Measurements from ENCODE around the gene SRBD1. TPM values are rescaled to one million over a fixed set of nuclear protein-coding genes. Genes with fewer than 3 reads are reported as not detected.

The SRBD1 gene
- polyA plus RNA-seq, 2 of the 4 experiments (the other 2 are of a cell fraction), result 11.0 to 13.7 TPM

- TF ChIP-seq E2F6 (IDR thresholded peaks at IDR 0.05; ENCODE audit: borderline replicate concordance, low read depth), result no peak
- TF ChIP-seq RCOR1 (IDR thresholded peaks at IDR 0.05; ENCODE audit: low read depth, low read length), result no peak
- no peak for TF ChIP-seq HDAC2 (IDR thresholded peaks at IDR 0.05)
- TF ChIP-seq HOXA7 (CRISPR knock-in tag; IDR thresholded peaks at IDR 0.05), result no peak
- TF ChIP-seq FOXS1 (CRISPR knock-in tag; IDR thresholded peaks at IDR 0.05), result no peak
Measured at GRCh38 chr2:45545943-45546342, 65.1 kb downstream of the SRBD1 start (continued).

GRCh38 chr2:45543257-45543656 lies 67.8 kb downstream of the SRBD1 start:
- no peak overlapping the region for H3K4me3 ChIP-seq
- CTCF ChIA-PET, result interaction anchor here (1.1 kb wide), 1 partner anchor 49 kb away, joined by 3 read pairs; no protein-coding TSS in a partner anchor
- no peaks in the 10 kb centered on the region for H3K4me1 ChIP-seq
- no peak for DNase-seq (ENCODE audit: low read depth in 1 of 2, low spot score in 1 of 2)
- POLR2A ChIA-PET, result no interaction called here
- 0 out of 3 replicates have a peak, but pooled peaks cover 3% of the 10 kb centered on the region for H3K9me3 ChIP-seq
- H3K27ac ChIP-seq, result no peak overlapping the region
- FAIRE-seq, result peak; percentile 7
- ATAC-seq, result no peak
- TF ChIP-seq HMGXB4 (CRISPR knock-in tag; IDR thresholded peaks at IDR 0.05; ENCODE audit: borderline replicate concordance) (no peak), RAD21 (conservative IDR thresholded peaks at IDR 0.05 in 1 of 2, IDR thresholded peaks at IDR 0.05 in 1 of 2) (no peak), ATOH8 (CRISPR knock-in tag; IDR thresholded peaks at IDR 0.05; ENCODE audit: low read depth) (no peak), HOXA7 (CRISPR knock-in tag; IDR thresholded peaks at IDR 0.05) (no peak), GATA3 (IDR thresholded peaks at IDR 0.05; ENCODE audit: borderline replicate concordance) (no peak), E2F6 (IDR thresholded peaks at IDR 0.05; ENCODE audit: borderline replicate concordance, low read depth) (no peak), FOSL2 (IDR thresholded peaks at IDR 0.05) (no peak), FOSL2 (CRISPR knock-in tag; IDR thresholded peaks at IDR 0.05) (no peak), CBX2 (IDR thresholded peaks at IDR 0.05; ENCODE audit: borderline replicate concordance, low read depth) (no peak), MAX (IDR thresholded peaks at IDR 0.05) (no peak), RCOR1 (IDR thresholded peaks at IDR 0.05; ENCODE audit: low read depth, low read length) (no peak), ZNF302 (CRISPR knock-in tag; IDR thresholded peaks at IDR 0.05) (no peak), ESRRA (IDR thresholded peaks at IDR 0.05; ENCODE audit: borderline replicate concordance, low read length) (no peak)
- 93% methylated on average over 1 of the region's 1 CpG for WGBS (ENCODE audit: missing lambda C conversion rate)
- no peak overlapping the region for H3K4me2 ChIP-seq

GRCh38 chr2:45542013-45542412 lies 69.1 kb downstream of the SRBD1 start:
- 86% methylated on average over 6 of the region's 6 CpGs for WGBS (ENCODE audit: missing lambda C conversion rate)
- H3K9me3 ChIP-seq, result 0 out of 3 replicates have a peak, but pooled peaks cover 3% of the 10 kb centered on the region
- TF ChIP-seq MAX (IDR thresholded peaks at IDR 0.05), result no peak
- no peak for TF ChIP-seq POLR2A (IDR thresholded peaks at IDR 0.05; ENCODE audit: low read length)
- TF ChIP-seq KDM1A (IDR thresholded peaks at IDR 0.05; ENCODE audit: low read depth), result no peak
- no peak for ATAC-seq
- POLR2A ChIA-PET, result no interaction called here
- H3K27ac ChIP-seq, result no peak overlapping the region
- no peak overlapping the region for H3K4me2 ChIP-seq
- FAIRE-seq, result no peak
- H3K4me1 ChIP-seq, result no peaks in the 10 kb centered on the region
- CTCF ChIA-PET, result no interaction called here
- no peak overlapping the region for H3K4me3 ChIP-seq
- no peak for DNase-seq (ENCODE audit: low read depth in 1 of 2, low spot score in 1 of 2)

GRCh38 chr2:45541450-45541849 lies 69.6 kb downstream of the SRBD1 start:
- ATAC-seq (no peak), DNase-seq (ENCODE audit: low read depth in 1 of 2, low spot score in 1 of 2) (no peak), FAIRE-seq (no peak)
- Histone ChIP-seq H3K27ac (no peak overlapping the region), H3K4me2 (no peak overlapping the region), H3K9me3 (0 out of 3 replicates have a peak, but pooled peaks cover 3% of the 10 kb centered on the region), H3K4me1 (no peaks in the 10 kb centered on the region), H3K4me3 (no peak overlapping the region)
- ChIA-PET POLR2A (no interaction called here), CTCF (interaction anchor here (1.1 kb wide), 1 partner anchor 12 kb away, joined by 3 read pairs; no protein-coding TSS in a partner anchor)
- no peak for TF ChIP-seq ELK1 (IDR thresholded peaks at IDR 0.05; ENCODE audit: low read depth, low read length)
- TF ChIP-seq CHD4 (IDR thresholded peaks at IDR 0.05; ENCODE audit: borderline replicate concordance), result no peak
- no peak for TF ChIP-seq BCL3 (IDR thresholded peaks at IDR 0.05)
- no peak for TF ChIP-seq HEYL (CRISPR knock-in tag; IDR thresholded peaks at IDR 0.05)
- TF ChIP-seq MAZ (IDR thresholded peaks at IDR 0.05; ENCODE audit: borderline replicate concordance, low read depth, low read length), result no peak
- no peak for TF ChIP-seq ZC3H11A (IDR thresholded peaks at IDR 0.05)
- no peak for TF ChIP-seq POLR2A (IDR thresholded peaks at IDR 0.05; ENCODE audit: low read length)
- 87% methylated on average over 2 of the region's 2 CpGs for WGBS (ENCODE audit: missing lambda C conversion rate)
